NT2/D1 (cell line): ENCODE results near the gene KRT17.

ENCODE experiments used
- SUZ12 ChIP-seq: IDR thresholded peaks from 2 replicates; pipeline ENCODE4 v1.6.1; 2011; ENCODE audit not compliant: insufficient read length, insufficient read depth; ENCODE audit errors: extremely low read depth
- YY1 ChIP-seq: IDR thresholded peaks from 2 replicates; pipeline ENCODE4 v1.6.1; 2011; ENCODE audit not compliant: insufficient read length, insufficient read depth

DNA sequence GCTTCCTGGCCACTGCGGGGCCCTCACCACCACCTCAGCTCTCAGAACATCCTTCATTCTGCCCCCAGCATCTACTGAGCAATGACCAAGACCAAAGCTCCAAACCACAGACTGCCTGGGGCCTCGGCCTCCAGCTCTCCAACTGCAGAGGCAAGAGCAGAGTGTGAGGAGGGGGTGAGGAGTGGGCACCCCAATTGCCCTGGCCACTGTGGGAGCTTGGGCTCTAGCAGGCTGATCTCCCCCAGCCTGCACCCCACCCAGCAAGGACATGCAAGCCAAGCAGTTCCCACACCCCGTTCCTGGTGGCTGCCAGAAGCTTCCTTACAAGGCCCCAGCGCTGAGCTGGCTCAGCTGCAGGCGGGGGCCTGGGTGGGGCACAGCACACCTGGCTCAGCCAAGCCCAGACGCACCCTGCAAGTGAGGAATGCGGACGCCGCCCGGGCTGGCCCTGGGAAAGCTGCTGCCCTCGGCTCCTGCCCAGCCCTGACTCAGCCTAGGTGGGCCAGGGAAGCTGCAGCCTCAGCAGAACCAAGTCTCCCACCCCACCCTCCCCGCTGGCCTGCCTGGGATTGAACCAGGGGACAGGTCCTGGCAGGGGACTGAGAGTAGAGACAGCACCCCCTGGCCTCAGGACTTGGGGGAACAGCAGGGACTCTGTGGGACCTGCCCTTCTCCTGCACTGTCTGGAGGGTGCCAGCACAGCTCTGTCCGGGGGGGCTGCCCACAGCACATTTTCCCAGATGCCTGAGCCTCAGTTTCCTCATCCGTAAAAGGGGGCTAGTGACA is 29.7 kb upstream of the KRT17 start:
- TF ChIP-seq YY1 (no peak), SUZ12 (no peak)
